Measurements from ENCODE around the gene JUND. TPM values are rescaled to one million over a fixed set of nuclear protein-coding genes. Genes with fewer than 3 reads are reported as not detected.

The JUND gene
- total RNA-seq, 1 donor from 2014 or later, result 129 TPM

DNA sequence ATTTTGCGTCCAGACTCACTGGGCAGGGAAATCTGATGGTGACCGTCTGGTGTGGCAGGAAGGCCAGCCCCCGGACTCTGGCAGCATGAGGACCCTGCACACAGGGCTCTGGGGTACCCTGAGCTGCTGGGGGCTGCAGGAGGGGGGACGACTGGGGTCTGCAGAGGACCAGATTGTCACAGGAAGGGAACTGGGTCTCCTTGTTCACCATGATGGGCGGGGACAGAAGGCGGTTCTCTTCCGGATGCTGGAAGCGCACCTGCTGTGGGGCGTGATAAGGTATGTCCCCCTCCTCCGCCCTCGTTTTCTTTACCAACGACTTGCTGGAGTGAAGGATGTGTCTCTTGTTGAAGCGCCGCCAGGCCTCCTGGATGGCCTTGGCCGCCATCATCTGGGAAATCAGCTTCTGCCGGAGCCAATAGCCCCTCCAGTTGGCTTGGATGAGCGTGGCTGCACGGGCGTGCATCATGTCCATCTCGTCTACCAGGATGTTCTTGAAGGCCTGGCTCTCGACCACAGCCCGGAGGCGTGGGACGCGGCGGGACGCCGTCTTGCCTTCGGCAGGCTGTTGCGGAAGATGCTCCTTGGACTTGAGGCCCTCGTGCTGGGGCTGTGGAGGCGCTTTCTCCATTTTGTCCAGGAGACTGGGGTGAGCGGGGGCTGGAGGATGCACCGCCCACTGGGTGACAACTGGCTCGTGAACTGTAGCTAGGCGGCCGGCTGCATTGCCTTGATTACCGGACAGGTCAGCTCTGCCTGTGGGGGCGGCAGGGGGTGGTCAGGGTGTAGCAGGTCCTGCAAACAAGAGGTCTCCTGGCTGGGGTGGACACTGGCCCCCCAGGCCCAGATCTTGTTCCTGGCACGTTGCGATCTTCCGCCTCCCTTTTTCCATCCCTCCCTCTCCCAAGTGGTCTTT is 14.4 kb downstream of the JUND start:
- Mint-ChIP-seq H3K4me1 (ENCODE audit: unreplicated experiment) (no peaks in the 10 kb centered on the region), H3K27ac (ENCODE audit: unreplicated experiment) (no peak overlapping the region), H3K27me3 (ENCODE audit: unreplicated experiment) (peaks cover 23% of the 10 kb centered on the region), H3K36me3 (ENCODE audit: low read depth, unreplicated experiment) (peaks cover 6% of the 10 kb centered on the region), H3K9me3 (ENCODE audit: unreplicated experiment) (no peaks in the 10 kb centered on the region), H3K4me3 (ENCODE audit: unreplicated experiment) (no peak overlapping the region)
- TF ChIP-seq CTCF (IDR thresholded peaks at IDR 0.05; ENCODE audit: unreplicated experiment), result no peak
- DNase-seq (ENCODE audit: low spot score), result no peak

GRCh38 chr19:18265582-18265981 is 15.8 kb downstream of the JUND start:
- H3K4me1 Mint-ChIP-seq (ENCODE audit: unreplicated experiment), result no peaks in the 10 kb centered on the region
- H3K27ac Mint-ChIP-seq (ENCODE audit: unreplicated experiment), result no peak overlapping the region
- H3K9me3 Mint-ChIP-seq (ENCODE audit: unreplicated experiment), result no peaks in the 10 kb centered on the region
- no peak for TF ChIP-seq CTCF (IDR thresholded peaks at IDR 0.05; ENCODE audit: unreplicated experiment)
- H3K36me3 Mint-ChIP-seq (ENCODE audit: low read depth, unreplicated experiment), result peaks cover 6% of the 10 kb centered on the region
- no peak for DNase-seq (ENCODE audit: low spot score)
- peak overlapping the region; percentile 63 for H3K4me3 Mint-ChIP-seq (ENCODE audit: unreplicated experiment)
- peaks cover 28% of the 10 kb centered on the region for H3K27me3 Mint-ChIP-seq (ENCODE audit: unreplicated experiment)

- no peaks in the 10 kb centered on the region for H3K4me1 Mint-ChIP-seq (ENCODE audit: unreplicated experiment)
- H3K27me3 Mint-ChIP-seq (ENCODE audit: unreplicated experiment), result peaks cover 28% of the 10 kb centered on the region
- no peak overlapping the region for H3K27ac Mint-ChIP-seq (ENCODE audit: unreplicated experiment)
- H3K9me3 Mint-ChIP-seq (ENCODE audit: unreplicated experiment), result no peaks in the 10 kb centered on the region
- TF ChIP-seq CTCF (IDR thresholded peaks at IDR 0.05; ENCODE audit: unreplicated experiment), result no peak
- peaks cover 6% of the 10 kb centered on the region for H3K36me3 Mint-ChIP-seq (ENCODE audit: low read depth, unreplicated experiment)
- H3K4me3 Mint-ChIP-seq (ENCODE audit: unreplicated experiment), result no peak overlapping the region
- no peak for DNase-seq (ENCODE audit: low spot score)
Measured at GRCh38 chr19:18264971-18265540, 16.4 kb downstream of the JUND start.

GRCh38 chr19:18264137-18264854 is 17.1 kb downstream of the JUND start:
- Mint-ChIP-seq H3K27ac (ENCODE audit: unreplicated experiment) (no peak overlapping the region), H3K4me3 (ENCODE audit: unreplicated experiment) (no peak overlapping the region), H3K27me3 (ENCODE audit: unreplicated experiment) (peaks cover 31% of the 10 kb centered on the region), H3K9me3 (ENCODE audit: unreplicated experiment) (no peaks in the 10 kb centered on the region), H3K4me1 (ENCODE audit: unreplicated experiment) (no peaks in the 10 kb centered on the region), H3K36me3 (ENCODE audit: low read depth, unreplicated experiment) (peaks cover 6% of the 10 kb centered on the region)
- TF ChIP-seq CTCF (IDR thresholded peaks at IDR 0.05; ENCODE audit: unreplicated experiment), result no peak
- DNase-seq (ENCODE audit: low spot score), result no peak
